GM12878 (cell line): Measurements from ENCODE around the gene DOLPP1.

ENCODE experiments used
- CEBPB ChIP-seq, 2 experiments: fragments of 150-350 bp in 1 of 2; IDR thresholded peaks; 2 replicates each; pipeline ENCODE4 v1.6.1; 2012 to 2014; ENCODE audit warnings: low read depth in 2 of 2, low read length in 2 of 2, borderline replicate concordance in 1 of 2, inconsistent platforms in 1 of 2
- CHD1 ChIP-seq: IDR thresholded peaks from 2 replicates; pipeline ENCODE4 v1.6.1; 2012; ENCODE audit warnings: low read depth, low read length, improper control_type of control experiment
- CREB1 ChIP-seq: IDR thresholded peaks from 2 replicates; pipeline ENCODE4 v1.6.1; 2012; ENCODE audit warnings: low read depth, mild to moderate bottlenecking, inconsistent platforms
- CTCF ChIP-seq, 3 experiments: IDR thresholded peaks in 2 of 3; conservative IDR thresholded peaks in 1 of 3; 2 replicates each; pipeline ENCODE4 v1.5.1; 2011; ENCODE audit warnings: low read depth in 3 of 3, low read length in 3 of 3, mild to moderate bottlenecking in 3 of 3, control low read depth in 2 of 3, moderate library complexity in 2 of 3, inconsistent platforms in 1 of 3, mixed read lengths in 1 of 3; ENCODE audit not compliant: control insufficient read depth in 2 of 3, insufficient read depth in 1 of 3; ENCODE audit errors: extremely low read depth in 1 of 3
- DPF2 ChIP-seq: fragments of 450-650 bp; IDR thresholded peaks from 2 replicates; pipeline ENCODE4 v1.6.1; 2017; ENCODE audit warnings: mild to moderate bottlenecking
- EP300 ChIP-seq, 2 experiments: fragments of 150-350 bp in 1 of 2; IDR thresholded peaks; 2 replicates each; pipeline ENCODE4 v1.6.1; 2011 to 2012; ENCODE audit warnings: low read depth in 2 of 2, low read length in 2 of 2, borderline replicate concordance in 1 of 2, improper control_type of control experiment in 1 of 2, inconsistent platforms in 1 of 2; ENCODE audit not compliant: control insufficient read depth in 1 of 2
- HDAC2 ChIP-seq: fragments of 200-600 bp; sonication (generic); IDR thresholded peaks from 2 replicates; pipeline ENCODE4 v1.6.1; 2017
- MYC ChIP-seq: IDR thresholded peaks from 2 replicates; pipeline ENCODE4 v1.6.1; 2011; ENCODE audit warnings: mild to moderate bottlenecking, low read length, moderate library complexity, inconsistent platforms; ENCODE audit not compliant: insufficient read depth, insufficient replicate concordance, insufficient read length, severe bottlenecking
- NBN ChIP-seq: fragments of 450-650 bp; IDR thresholded peaks from 2 replicates; pipeline ENCODE4 v1.6.1; 2016
- POLR2AphosphoS5 ChIP-seq: IDR thresholded peaks from 2 replicates; pipeline ENCODE4 v1.6.1; 2011; ENCODE audit warnings: mild to moderate bottlenecking, low read length, inconsistent platforms
- SIN3A ChIP-seq: IDR thresholded peaks from 2 replicates; pipeline ENCODE4 v1.6.1; 2012; ENCODE audit warnings: low read depth, low read length, improper control_type of control experiment
- SP1 ChIP-seq: IDR thresholded peaks from one replicate; pipeline ENCODE4 v1.6.1; 2011; ENCODE audit warnings: low read depth, low read length
- TAF1 ChIP-seq: IDR thresholded peaks from 2 replicates; pipeline ENCODE4 v1.6.1; 2011; ENCODE audit warnings: mild to moderate bottlenecking, low read depth, low read length, borderline replicate concordance

GRCh38 chr9:129102095-129102525 lies 21.2 kb downstream of the DOLPP1 start:
- no peak for TF ChIP-seq EP300 (IDR thresholded peaks at IDR 0.05; ENCODE audit: borderline replicate concordance in 1 of 2, control insufficient read depth in 1 of 2, low read depth in 2 of 2, low read length in 2 of 2)
- no peak for TF ChIP-seq HDAC2
- no peak for TF ChIP-seq CREB1
- TF ChIP-seq NBN = no peak
- TF ChIP-seq MYC = no peak
- no peak for TF ChIP-seq SP1
- TF ChIP-seq TAF1 = no peak
- no peak for TF ChIP-seq POLR2AphosphoS5
- TF ChIP-seq CTCF (IDR thresholded peaks at IDR 0.05 in 2 of 3, conservative IDR thresholded peaks at IDR 0.05 in 1 of 3; ENCODE audit: control insufficient read depth in 2 of 3, extremely low read depth in 1 of 3, insufficient read depth in 1 of 3, low read depth in 3 of 3, low read length in 3 of 3) = no peak
- TF ChIP-seq SIN3A = no peak
- no peak for TF ChIP-seq CEBPB (IDR thresholded peaks at IDR 0.05; ENCODE audit: borderline replicate concordance in 1 of 2, low read depth in 2 of 2, low read length in 2 of 2)
- TF ChIP-seq CHD1 = no peak
- TF ChIP-seq DPF2 = no peak
